HG03460 (cell line): Measurements from ENCODE around the gene CARD11.
"Not testable (repeated sequence)": the region's sequence is repeated elsewhere in the genome, so short reads cannot be mapped to it uniquely, and the experiment has no call there.

Source experiments
- ATAC-seq: cut with Tn5 transposase; IDR thresholded peaks from one replicate; pipeline ENCODE4 v1.9.1; 2021; ENCODE audit not compliant: unreplicated experiment

CARD11 gene

GRCh38 chr7:2966466-2967078, 77.1 kb downstream of the CARD11 start:
- no peak for ATAC-seq

DNA sequence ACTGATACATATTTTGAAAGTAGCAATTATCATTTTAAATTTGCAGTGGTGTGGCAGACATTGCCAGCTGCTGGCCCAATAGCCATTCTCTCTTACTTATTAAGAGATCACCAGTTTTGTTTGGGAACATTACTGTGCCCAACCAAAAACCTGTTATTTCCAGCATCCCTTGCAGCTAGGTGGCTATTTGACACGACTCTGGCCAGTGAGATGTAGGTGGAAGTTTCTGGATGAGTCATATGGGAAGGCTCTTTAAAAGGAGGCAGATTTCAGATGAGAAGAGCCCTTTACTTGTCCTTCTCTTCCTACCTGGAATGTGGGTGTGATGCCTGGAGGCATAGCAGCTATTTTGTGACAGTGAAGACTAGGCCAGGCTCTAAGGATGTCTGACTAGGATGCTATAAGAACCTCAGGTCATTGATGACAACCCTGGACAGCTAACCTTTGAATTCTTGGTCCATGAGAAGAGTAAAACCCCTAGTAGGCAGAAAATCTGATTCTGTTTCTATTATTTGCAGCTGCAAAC, 77.9 kb downstream of the CARD11 start:
- ATAC-seq: no peak

DNA sequence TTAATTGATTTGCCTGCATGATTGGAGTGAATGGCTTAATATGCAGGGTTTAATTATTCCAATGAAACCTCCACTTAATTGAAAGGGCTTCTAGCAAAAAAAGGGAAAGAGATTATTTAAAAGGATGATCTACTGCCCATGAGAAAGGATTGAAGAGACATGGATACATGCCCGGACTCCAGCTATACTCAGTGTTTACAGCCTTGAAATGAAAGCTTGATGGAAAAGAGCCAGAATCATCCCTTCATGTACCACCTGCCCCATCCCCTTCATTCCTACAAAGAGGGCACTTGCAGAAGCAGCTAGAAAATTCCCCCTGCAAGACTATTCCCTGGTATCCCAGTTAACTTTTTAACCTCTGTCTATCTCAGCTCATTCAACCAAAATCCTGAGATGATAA, 78.4 kb downstream of the CARD11 start:
- ATAC-seq: no peak

DNA sequence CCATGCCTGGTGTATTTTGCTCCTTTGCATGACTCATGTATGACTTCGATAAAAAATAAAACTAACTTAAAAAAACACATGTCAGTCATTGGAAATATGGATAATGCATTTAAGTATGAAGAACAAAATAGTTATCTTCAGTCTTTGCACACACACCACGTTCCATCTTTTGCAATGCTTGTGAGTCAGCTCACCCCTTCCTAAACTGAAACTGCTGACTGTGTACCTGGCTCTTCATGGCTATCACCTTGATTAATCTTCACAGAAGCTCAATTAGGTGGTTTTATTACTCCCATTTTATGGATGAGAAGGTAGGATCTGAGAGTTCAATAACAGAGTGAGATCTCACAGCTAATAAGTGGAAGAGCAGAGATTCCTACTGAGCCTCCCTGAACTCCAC, 79.5 kb downstream of the CARD11 start:
- no peak for ATAC-seq

GRCh38 chr7:2962865-2963264, 80.8 kb downstream of the CARD11 start:
- ATAC-seq: no peak

- ATAC-seq: no peak
Observed at GRCh38 chr7:2959828-2960599, 83.7 kb downstream of the CARD11 start.

- ATAC-seq: no peak
Observed at GRCh38 chr7:2959103-2959680, 84.5 kb downstream of the CARD11 start.

- no peak for ATAC-seq
Observed at GRCh38 chr7:2958416-2959102, 85.1 kb downstream of the CARD11 start.

DNA sequence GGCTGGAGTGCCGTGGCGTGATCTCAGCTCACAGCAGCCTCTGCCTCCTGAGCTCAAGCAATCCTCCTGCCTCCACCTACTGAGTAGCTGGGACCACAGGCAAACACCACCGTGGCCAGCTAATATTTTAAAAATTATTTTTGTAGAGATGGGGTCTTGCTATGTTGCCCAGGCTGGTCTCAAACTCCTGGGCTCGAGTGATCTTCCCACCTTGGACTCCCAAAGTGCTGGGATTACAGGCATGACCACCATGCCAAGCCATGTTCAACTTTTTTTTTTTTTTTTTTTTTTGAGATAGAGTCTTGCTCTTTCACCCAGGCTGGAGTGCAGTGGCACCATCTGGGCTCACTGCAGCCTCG, 86.3 kb downstream of the CARD11 start:
- ATAC-seq: not testable (repeated sequence)

GRCh38 chr7:2956526-2957368, 86.9 kb downstream of the CARD11 start:
- ATAC-seq: no peak

GRCh38 chr7:2956076-2956475, 87.6 kb downstream of the CARD11 start:
- no peak for ATAC-seq

DNA sequence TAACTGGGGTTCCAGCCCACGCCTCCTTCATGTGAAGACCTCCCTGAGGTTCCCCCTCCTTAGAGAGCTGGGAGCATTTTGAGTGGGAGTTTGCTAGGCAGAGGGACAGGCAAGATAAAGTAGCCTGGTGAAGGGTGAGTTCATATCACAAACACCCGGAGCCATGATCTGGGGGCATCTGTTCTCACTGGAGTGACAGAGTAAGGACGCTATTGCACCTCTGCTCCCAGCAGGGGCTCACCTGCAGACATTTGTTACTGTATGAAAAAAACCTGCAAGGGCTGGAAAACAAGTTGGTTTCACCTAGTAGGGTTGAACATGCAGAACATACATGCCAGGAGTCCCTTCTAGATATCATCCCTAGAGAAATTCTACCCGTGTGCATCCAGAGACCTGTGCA, 88.4 kb downstream of the CARD11 start:
- no peak for ATAC-seq

GRCh38 chr7:2954433-2954853, 89.2 kb downstream of the CARD11 start:
- ATAC-seq: no peak

DNA sequence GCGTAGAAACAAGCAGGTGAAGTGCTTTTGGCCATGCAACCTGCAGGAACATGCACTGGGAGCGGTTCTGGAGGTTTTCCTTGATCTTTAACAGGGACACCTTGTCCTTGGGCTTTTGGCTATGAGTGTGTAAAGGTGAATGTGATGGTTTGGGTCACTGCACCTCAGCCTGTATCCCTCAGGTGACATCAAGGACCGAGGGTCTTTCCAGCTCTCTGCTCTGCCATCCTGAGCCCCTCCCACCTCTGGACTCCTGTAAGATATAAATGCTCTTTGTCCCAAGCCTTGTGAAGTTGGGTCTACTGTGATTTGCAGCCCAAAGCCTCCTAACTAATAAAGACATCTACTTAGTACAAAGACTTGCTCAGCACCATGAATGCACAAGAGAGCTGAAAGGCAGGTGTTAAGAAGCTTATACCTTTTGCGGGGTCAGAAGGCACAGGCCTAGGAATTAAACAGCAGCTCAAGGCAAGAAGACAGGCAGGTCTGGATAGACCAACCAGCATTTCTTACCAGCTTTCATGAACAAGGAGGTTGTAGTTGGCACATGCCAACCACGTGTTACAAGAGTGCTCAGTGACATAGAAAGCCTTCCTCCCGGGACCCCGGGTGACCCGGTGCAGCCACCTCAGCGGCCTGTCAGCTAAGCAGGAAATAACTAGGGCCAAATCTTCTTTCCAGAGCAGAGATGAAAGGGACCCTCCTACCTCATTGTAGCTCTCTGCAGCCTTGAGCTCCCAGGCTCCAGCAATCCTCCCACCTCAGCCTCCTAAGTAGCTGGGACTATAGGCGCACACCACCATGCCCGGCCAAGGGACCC, 89.9 kb downstream of the CARD11 start:
- ATAC-seq: no peak

DNA sequence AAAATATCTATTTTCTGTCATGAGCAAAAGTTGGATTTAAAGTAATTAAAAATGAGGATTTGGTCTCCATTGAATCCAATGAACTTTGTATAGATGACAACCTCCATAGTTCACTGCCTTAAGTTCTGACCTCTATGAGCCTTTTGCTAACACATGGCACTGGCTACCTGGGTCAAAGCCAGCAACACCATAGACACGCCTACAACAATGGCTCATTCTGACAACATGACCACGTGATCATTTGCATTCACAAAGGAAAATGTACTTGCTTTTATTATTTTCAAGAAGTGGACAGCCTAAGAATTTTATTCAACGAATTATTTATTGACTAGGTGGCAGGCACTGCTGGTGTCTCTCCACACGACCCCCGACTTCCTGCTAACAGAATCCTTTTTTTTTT, 90.6 kb downstream of the CARD11 start:
- ATAC-seq: no peak

DNA sequence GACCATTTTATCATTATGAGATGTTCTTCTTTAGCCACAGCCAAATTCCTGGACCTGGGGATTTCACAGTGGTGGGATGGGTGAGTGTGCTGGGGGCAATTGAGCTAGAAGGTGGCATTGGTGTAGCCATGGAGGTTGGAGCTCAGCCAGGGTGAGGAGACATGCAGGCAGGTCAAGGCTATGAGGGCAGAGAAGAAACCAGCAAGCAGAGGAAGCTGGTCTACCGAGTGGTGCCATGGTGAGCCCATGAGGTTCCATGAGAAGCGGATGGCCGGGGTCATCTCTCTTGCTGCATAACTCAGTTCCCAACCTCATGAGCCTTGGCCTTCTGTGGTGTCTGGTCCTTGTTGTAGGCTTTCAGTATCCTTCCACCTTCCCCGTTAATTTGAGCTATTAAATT, 91.4 kb downstream of the CARD11 start:
- no peak for ATAC-seq

GRCh38 chr7:2950578-2950977, 93.1 kb downstream of the CARD11 start:
- ATAC-seq: no peak

DNA sequence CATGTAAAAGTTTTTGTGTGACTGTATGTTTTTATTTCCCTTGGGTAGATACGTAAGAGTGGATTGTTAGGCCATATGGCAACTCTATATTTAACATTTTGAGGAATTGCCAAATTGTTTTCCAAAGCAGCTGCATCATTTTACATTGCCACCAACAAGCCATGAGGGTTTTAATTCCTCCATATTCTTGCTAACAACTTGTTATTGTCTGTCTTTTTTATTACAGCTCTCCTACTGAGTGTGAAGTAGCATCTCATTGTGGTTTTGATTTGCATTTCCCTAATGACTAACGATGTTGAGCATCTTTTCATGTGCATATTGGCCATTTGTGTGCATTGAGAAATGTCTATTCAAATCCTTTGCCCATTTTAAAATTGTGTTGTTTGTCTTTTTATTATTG, 94.9 kb downstream of the CARD11 start:
- no peak for ATAC-seq

GRCh38 chr7:2947058-2947780, 96.4 kb downstream of the CARD11 start:
- ATAC-seq: no peak
